Measurements from ENCODE around the gene KCNJ1. TPM values are rescaled to one million over a fixed set of nuclear protein-coding genes. Genes with fewer than 3 reads are reported as not detected.

KCNJ1 gene
- total and polyA plus RNA-seq, 8 donors, result 0.10 TPM; not detected in 7

DNA sequence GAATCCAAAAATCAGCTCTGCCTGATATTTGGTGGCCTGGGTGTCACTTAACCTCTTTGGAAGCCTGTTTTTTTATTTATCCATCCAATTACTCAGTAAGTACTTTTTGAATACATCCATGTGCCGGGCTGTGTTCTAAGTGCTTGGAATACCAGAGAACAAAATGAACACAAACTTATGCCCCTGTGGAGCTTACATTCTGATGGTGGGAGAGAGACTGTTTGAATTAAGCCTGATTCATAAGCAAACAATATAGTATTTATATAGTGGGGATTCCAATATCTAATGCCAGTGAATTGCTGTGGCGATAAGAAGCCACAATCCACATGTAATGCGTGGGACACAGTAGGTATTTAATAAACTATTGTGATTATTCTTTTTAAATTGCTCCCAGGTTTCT is 43.5 kb upstream of the KCNJ1 start:
- WGBS, 5 donors, result 40 to 74% (median 56%) methylated on average over 3 of the region's 3 CpGs
- Histone ChIP-seq H3K27ac (no peak overlapping the region), H3K27me3 (peaks cover 0 to 5% (median 0%) of the 10 kb centered on the region in 3 donors), H3K4me3 (no peak overlapping the region), H3K36me3 (no peaks in the 10 kb centered on the region), H3K4me1 (peaks cover 14 to 44% (median 25%) of the 10 kb centered on the region in 4 donors), H3K9me3 (no peaks in the 10 kb centered on the region)
- no peak for DNase-seq
- TF ChIP-seq, protein P1, sequence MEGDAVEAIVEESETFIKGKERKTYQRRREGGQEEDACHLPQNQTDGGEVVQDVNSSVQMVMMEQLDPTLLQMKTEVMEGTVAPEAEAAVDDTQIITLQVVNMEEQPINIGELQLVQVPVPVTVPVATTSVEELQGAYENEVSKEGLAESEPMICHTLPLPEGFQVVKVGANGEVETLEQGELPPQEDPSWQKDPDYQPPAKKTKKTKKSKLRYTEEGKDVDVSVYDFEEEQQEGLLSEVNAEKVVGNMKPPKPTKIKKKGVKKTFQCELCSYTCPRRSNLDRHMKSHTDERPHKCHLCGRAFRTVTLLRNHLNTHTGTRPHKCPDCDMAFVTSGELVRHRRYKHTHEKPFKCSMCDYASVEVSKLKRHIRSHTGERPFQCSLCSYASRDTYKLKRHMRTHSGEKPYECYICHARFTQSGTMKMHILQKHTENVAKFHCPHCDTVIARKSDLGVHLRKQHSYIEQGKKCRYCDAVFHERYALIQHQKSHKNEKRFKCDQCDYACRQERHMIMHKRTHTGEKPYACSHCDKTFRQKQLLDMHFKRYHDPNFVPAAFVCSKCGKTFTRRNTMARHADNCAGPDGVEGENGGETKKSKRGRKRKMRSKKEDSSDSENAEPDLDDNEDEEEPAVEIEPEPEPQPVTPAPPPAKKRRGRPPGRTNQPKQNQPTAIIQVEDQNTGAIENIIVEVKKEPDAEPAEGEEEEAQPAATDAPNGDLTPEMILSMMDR (IDR thresholded peaks at IDR 0.05), result no peak
- TF ChIP-seq POLR2AphosphoS5 (IDR thresholded peaks at IDR 0.05), result no peak
- no peak for TF ChIP-seq POLR2A (IDR thresholded peaks at IDR 0.05)
- no peak for TF ChIP-seq EP300 (IDR thresholded peaks at IDR 0.05)
- intact Hi-C loops (cut with DNase I; ENCODE audit: low total_unique reads), result no loop called here

DNA sequence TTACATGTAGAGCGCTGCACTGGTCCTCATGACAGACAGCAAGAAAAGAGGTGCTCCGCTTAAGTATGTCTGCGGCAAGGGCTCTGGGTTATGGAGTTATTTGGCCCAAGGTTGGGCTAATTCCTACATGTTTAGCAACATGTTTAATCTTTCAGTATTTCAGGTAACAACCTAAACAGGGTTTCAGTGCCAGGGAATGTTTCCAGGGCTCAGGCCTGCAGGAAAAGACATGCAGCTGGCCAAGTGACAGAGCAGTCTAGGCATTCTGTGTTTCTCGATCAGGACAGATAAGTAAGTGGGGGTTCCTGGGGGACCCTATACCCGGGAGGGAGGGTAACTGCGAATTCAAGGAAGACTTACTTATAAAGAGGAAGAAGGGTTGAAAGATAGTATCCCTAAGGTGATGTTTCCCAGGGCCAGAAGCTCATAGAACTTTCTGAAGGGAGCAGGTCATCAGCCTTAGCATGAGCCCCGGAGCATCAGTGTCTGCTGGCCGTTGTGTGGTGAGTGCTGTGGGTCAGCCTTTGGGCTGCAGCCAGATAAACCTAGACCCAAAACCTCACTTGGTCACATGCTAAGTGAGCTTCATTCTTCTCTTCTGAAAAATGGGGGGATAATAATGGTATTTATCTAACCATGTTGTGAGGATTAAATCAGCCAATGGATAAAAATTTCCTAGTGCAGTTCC is 42.5 kb upstream of the KCNJ1 start:
- Histone ChIP-seq H3K27me3 (peaks cover 0 to 15% (median 0%) of the 10 kb centered on the region in 3 donors), H3K4me3 (no peak overlapping the region), H3K9me3 (no peaks in the 10 kb centered on the region), H3K36me3 (no peaks in the 10 kb centered on the region), H3K27ac (no peak overlapping the region), H3K4me1 (peaks cover 24 to 54% (median 34%) of the 10 kb centered on the region in 4 donors)
- intact Hi-C loops (cut with DNase I; ENCODE audit: low total_unique reads), result no loop called here
- WGBS, 5 donors, result 65 to 77% (median 70%) methylated on average over 8 of the region's 8 CpGs
- DNase-seq, result no peak
- TF ChIP-seq POLR2A (IDR thresholded peaks at IDR 0.05) (no peak), POLR2AphosphoS5 (IDR thresholded peaks at IDR 0.05) (no peak), EP300 (IDR thresholded peaks at IDR 0.05) (no peak)
- TF ChIP-seq, protein P1 (IDR thresholded peaks at IDR 0.05), result no peak

- TF ChIP-seq POLR2AphosphoS5 (IDR thresholded peaks at IDR 0.05) (peak in 1 of 3 donors; percentile 20), POLR2A (IDR thresholded peaks at IDR 0.05) (no peak)
- intact Hi-C loops (cut with DNase I; ENCODE audit: low total_unique reads), result no loop called here
- WGBS, 5 donors, result 8 to 18% (median 14%) methylated on average over 12 of the region's 12 CpGs
These were observed 41.5 kb upstream of the KCNJ1 start for GRCh38 chr11:128908391-128909246.

DNA sequence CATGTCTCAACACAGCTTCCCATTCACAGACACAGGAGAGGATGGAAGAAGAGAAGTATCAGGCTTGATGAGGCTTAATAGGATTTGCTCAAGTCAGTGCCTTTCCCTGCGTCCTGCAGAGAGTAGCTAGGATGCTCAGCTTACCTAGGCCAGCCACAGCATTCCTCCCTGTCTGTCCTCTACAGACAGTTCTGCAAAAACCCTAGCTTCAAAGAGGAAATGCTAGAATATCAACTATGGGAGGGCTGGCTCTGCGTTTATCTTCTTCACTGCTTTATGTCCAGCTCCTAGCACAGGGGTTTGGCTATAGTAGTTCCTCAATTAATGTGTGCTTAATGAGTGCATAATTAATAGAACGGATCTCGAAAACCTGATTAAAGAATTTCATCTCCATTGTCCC is 40.5 kb upstream of the KCNJ1 start:
- WGBS, 5 donors, result 80 to 93% (median 89%) methylated on average over 4 of the region's 4 CpGs

More at GRCh38 chr11:128908391-128909246, 41.5 kb upstream of the KCNJ1 start:
- Histone ChIP-seq H3K9me3 (no peaks in the 10 kb centered on the region), H3K36me3 (no peaks in the 10 kb centered on the region), H3K27me3 (peaks cover 0 to 18% (median 0%) of the 10 kb centered on the region in 3 donors), H3K4me1 (peaks cover 24 to 64% (median 38%) of the 10 kb centered on the region in 4 donors), H3K4me3 (no peak overlapping the region), H3K27ac (peak overlapping the region in 3 of 5 donors; percentile 36 to 70 (median 69))
- DNase-seq, result peak; percentile 74 to 78

More for the DNA sequence above, 40.5 kb upstream of the KCNJ1 start:
- peak overlapping the region in 1 of 5 donors; percentile 69 for H3K27ac ChIP-seq
- no peaks in the 10 kb centered on the region for H3K36me3 ChIP-seq
- no peaks in the 10 kb centered on the region for H3K9me3 ChIP-seq
- peaks cover 24 to 64% (median 38%) of the 10 kb centered on the region in 4 donors for H3K4me1 ChIP-seq
- peaks cover 0 to 14% (median 0%) of the 10 kb centered on the region in 3 donors for H3K27me3 ChIP-seq
- DNase-seq, result no peak
- intact Hi-C loops (cut with DNase I; ENCODE audit: low total_unique reads), result no loop called here
- TF ChIP-seq POLR2A (IDR thresholded peaks at IDR 0.05) (no peak), EP300 (IDR thresholded peaks at IDR 0.05) (no peak)
- TF ChIP-seq, protein P1 (IDR thresholded peaks at IDR 0.05), result no peak
- H3K4me3 ChIP-seq, result no peak overlapping the region

Data from stomach (tissue), 9 donors.